Brain microvascular endothelial cell (primary cell): ENCODE measurements around the gene HS3ST4.

Experiments
- DNase-seq: peaks from one replicate; pipeline ENCODE4 v3.0.0-alpha.2; 2020
- H3K27ac ChIP-seq: fragments of 250-450 bp; sonication (Bioruptor Pico); 2 replicates; pipeline ENCODE4 v1.5.1; 2020; ENCODE audit warnings: mild to moderate bottlenecking, moderate library complexity
- H3K27me3 ChIP-seq: fragments of 250-450 bp; sonication (Bioruptor Pico); replicated peaks from 2 replicates; pipeline ENCODE4 v1.5.1; 2020; ENCODE audit warnings: mild to moderate bottlenecking
- H3K36me3 ChIP-seq: fragments of 250-450 bp; sonication (Bioruptor Pico); replicated peaks from 2 replicates; pipeline ENCODE4 v1.5.1; 2020; ENCODE audit warnings: mild to moderate bottlenecking
- H3K4me3 ChIP-seq: 2 replicates; pipeline ENCODE4 v1.5.1; 2011; ENCODE audit warnings: low read depth, mild to moderate bottlenecking, control low read depth, low read length, moderate library complexity
- in situ Hi-C: cut with HindIII; loops from 2 replicates; pipeline ENCODE4 v1.10.0; 2017; ENCODE audit warnings: low sequenced_read_pairs, low pct_ligation_motif_present
- TF ChIP-seq, protein P1 (sequence below): IDR thresholded peaks from 2 replicates; pipeline ENCODE4 v1.5.1; 2011; ENCODE audit warnings: low read depth, mild to moderate bottlenecking, moderate library complexity, low read length, control low read depth, inconsistent platforms; ENCODE audit errors: missing control alignments

The HS3ST4 gene

DNA sequence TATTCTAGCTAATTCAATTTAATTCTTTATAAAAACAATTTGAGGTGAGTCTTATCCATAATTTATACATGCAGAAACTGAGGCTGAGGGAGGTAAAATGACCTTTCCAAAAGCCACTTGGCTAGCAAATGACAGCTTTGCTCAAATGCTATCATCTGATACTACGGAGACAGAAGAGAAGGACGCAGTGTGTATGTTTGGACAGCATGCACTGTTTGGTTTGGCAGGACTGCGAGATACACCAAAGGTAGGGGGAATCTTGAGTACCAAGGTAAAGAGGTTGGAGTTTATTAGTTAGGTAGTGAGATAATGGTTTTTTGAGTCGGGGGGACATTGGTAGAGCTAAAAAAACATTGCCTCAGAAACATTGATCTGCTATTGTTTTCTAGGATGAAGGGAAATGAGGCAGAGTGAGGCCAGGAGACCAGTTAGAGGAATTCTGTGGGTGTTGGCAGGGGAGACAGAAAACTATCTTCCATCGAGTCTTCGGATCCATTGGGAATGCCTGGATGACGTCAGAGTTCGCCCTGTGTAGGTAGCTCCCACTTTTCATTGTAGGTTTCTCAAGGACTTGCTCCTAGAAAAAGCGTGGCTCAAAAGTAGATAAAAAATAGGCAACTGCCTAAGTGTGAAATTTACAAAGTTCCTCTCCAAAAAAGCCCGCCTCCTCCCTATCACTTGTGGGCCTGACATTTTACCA, 2.5 kb upstream of the HS3ST4 start:
- no peaks in the 10 kb centered on the region for H3K36me3 ChIP-seq
- H3K4me3 ChIP-seq: no peak overlapping the region
- DNase-seq: no peak
- in situ Hi-C loops: no loop called here
- H3K27me3 ChIP-seq: peaks cover 27% of the 10 kb centered on the region
- no peak overlapping the region for H3K27ac ChIP-seq
- TF ChIP-seq, protein P1, sequence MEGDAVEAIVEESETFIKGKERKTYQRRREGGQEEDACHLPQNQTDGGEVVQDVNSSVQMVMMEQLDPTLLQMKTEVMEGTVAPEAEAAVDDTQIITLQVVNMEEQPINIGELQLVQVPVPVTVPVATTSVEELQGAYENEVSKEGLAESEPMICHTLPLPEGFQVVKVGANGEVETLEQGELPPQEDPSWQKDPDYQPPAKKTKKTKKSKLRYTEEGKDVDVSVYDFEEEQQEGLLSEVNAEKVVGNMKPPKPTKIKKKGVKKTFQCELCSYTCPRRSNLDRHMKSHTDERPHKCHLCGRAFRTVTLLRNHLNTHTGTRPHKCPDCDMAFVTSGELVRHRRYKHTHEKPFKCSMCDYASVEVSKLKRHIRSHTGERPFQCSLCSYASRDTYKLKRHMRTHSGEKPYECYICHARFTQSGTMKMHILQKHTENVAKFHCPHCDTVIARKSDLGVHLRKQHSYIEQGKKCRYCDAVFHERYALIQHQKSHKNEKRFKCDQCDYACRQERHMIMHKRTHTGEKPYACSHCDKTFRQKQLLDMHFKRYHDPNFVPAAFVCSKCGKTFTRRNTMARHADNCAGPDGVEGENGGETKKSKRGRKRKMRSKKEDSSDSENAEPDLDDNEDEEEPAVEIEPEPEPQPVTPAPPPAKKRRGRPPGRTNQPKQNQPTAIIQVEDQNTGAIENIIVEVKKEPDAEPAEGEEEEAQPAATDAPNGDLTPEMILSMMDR: no peak

DNA sequence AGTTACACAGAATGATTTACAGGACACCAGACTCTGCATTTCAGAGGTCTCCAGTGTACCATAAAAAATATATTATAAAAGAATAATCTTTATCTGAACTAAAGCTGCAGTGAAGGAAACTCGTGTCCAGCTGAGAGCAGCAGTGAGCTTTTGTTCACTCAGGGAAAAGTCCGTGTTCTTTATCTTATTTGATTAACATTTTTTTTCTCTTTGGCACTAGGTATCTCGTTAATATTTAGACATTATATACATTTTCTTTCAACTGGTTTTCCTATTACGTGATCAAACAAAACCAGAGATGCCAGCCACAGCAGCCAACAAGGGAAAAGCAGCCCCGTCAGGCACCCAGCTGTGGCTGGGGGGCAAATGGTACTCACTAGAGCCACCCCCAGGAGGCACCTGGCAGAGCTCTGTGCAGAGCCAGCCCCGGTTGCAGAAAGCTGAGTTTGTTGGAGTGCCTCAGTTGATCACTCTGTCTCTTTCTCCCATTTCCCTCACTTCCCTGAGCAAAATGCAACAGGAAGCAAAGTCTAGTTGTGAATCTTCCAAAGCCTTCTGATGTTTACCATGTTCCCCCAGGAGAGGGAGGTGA, 1.1 kb upstream of the HS3ST4 start:
- DNase-seq: no peak
- in situ Hi-C loops: no loop called here
- Histone ChIP-seq H3K36me3 (no peaks in the 10 kb centered on the region), H3K4me3 (no peak overlapping the region), H3K27me3 (peaks cover 30% of the 10 kb centered on the region), H3K27ac (no peak overlapping the region)
- TF ChIP-seq, protein P1: no peak

DNA sequence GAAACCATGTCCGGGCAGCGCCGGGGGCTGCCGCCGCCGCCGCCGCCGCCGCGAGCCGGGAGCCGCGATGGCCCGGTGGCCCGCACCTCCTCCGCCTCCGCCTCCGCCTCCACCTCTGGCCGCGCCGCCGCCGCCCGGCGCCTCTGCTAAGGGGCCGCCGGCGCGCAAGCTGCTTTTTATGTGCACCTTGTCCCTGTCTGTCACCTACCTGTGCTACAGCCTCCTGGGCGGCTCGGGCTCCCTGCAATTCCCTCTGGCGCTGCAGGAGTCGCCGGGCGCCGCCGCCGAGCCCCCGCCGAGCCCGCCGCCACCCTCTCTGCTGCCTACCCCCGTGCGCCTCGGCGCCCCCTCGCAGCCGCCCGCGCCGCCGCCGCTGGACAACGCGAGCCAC, 587 bp downstream of the HS3ST4 start:
- Histone ChIP-seq H3K27me3 (peaks cover 30% of the 10 kb centered on the region), H3K4me3 (no peak overlapping the region), H3K36me3 (no peaks in the 10 kb centered on the region), H3K27ac (no peak overlapping the region)
- TF ChIP-seq, protein P1: no peak
- in situ Hi-C loops: no loop called here
- DNase-seq: no peak

DNA sequence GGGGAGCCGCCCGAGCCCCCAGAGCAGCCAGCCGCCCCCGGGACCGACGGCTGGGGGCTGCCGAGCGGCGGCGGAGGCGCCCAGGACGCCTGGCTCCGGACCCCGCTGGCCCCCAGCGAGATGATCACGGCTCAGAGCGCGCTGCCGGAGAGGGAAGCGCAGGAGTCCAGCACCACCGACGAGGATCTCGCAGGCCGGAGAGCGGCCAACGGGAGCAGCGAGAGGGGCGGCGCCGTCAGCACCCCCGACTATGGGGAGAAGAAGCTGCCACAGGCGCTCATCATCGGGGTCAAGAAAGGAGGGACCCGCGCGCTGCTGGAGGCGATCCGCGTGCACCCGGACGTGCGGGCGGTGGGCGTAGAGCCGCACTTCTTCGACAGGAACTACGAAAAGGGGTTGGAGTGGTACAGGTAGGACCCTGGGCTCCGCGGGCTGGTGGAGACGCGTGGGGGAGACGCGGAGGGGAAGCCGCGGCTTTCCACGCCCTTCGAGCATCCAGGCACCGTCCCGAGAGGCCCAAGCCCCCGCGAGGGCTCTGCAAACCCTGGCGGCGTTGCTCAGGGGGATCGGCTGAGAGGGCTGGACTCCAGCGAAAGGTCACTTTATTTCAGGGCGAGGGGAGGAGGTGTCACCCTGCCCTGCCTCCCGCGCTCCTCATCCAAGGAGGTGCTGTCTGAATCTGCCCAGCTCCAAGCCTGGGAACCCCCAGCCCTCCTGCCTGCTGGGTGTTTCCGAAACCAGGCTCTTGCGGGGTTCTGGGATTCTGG, 1.2 kb downstream of the HS3ST4 start:
- TF ChIP-seq, protein P1: no peak
- in situ Hi-C loops: no loop called here
- Histone ChIP-seq H3K27ac (no peak overlapping the region), H3K36me3 (no peaks in the 10 kb centered on the region), H3K27me3 (peaks cover 30% of the 10 kb centered on the region), H3K4me3 (no peak overlapping the region)
- no peak for DNase-seq

DNA sequence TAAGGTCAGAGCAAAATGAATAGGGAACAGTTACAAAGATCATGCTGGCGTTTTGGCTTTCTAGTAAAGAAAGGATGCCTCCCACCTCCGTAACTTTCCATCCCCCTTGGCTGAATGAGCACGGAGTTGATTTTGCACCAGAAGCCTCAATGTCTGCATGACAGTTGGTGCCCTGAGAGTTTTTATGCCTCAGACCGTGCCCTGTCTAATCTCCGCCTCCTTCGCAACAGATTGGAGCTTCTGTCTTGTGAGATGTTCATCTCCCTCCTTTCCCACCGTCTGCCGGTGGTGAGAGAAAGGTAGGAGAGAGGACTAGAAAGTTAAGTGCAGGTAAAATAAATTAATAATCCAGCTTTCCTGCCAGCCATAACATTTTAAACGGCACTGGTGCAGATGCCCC, 1.9 kb downstream of the HS3ST4 start:
- no peak for DNase-seq
- in situ Hi-C loops: no loop called here
- H3K4me3 ChIP-seq: no peak overlapping the region
- H3K36me3 ChIP-seq: no peaks in the 10 kb centered on the region
- H3K27me3 ChIP-seq: peaks cover 30% of the 10 kb centered on the region
- H3K27ac ChIP-seq: no peak overlapping the region
- TF ChIP-seq, protein P1: no peak
